K562 (cell line): ENCODE data around the gene FCSK. TPM values are rescaled to one million over a fixed set of nuclear protein-coding genes. Genes with fewer than 3 reads are reported as not detected.

ENCODE experiments used
- ARID4B ChIP-seq: sonication (generic); formaldehyde crosslinking; IDR thresholded peaks from 2 replicates; pipeline ENCODE4 v1.8.0; 2022; ENCODE audit warnings: mild to moderate bottlenecking, missing genetic modification reagents
- C11orf30 ChIP-seq: fragments of 450-650 bp; IDR thresholded peaks from 2 replicates; pipeline ENCODE4 v1.6.1; 2016; ENCODE audit warnings: low read depth, mild to moderate bottlenecking
- E4F1 ChIP-seq: fragments of 250-450 bp; sonication (Bioruptor Pico); IDR thresholded peaks from 2 replicates; pipeline ENCODE4 v1.5.0; 2021; ENCODE audit warnings: mild to moderate bottlenecking, borderline replicate concordance
- ILK ChIP-seq: fragments of 450-650 bp; IDR thresholded peaks from 2 replicates; pipeline ENCODE4 v1.6.1; 2016; ENCODE audit warnings: missing genetic modification characterization, low read depth, mild to moderate bottlenecking, missing compliant biosample characterization, moderate library complexity, borderline replicate concordance
- NCOA4 ChIP-seq: fragments of 450-650 bp; IDR thresholded peaks from 2 replicates; pipeline ENCODE4 v1.6.1; 2018; ENCODE audit warnings: mild to moderate bottlenecking; ENCODE audit not compliant: partially characterized antibody
- RBM39 ChIP-seq: fragments of 200-400 bp; formaldehyde crosslinking; optimal IDR thresholded peaks from 2 replicates; pipeline ENCODE3; 2018; ENCODE audit warnings: low read depth, low read length
- SIN3B ChIP-seq: fragments of 450-650 bp; IDR thresholded peaks from 2 replicates; pipeline ENCODE4 v1.6.1; 2017; ENCODE audit warnings: low read depth, mild to moderate bottlenecking, moderate library complexity
- TFAP4 ChIP-seq: sonication (generic); formaldehyde crosslinking; IDR thresholded peaks from 2 replicates; pipeline ENCODE4 v1.8.0; 2022; ENCODE audit warnings: missing genetic modification reagents, mild to moderate bottlenecking, moderate library complexity, borderline replicate concordance
- ZBTB1 ChIP-seq: sonication (generic); formaldehyde crosslinking; IDR thresholded peaks from 2 replicates; pipeline ENCODE4 v1.8.1; 2023; ENCODE audit warnings: missing genetic modification reagents, low read depth, mild to moderate bottlenecking, borderline replicate concordance
- ZKSCAN1 ChIP-seq: fragments of 150-350 bp; IDR thresholded peaks from 2 replicates; pipeline ENCODE4 v1.6.1; 2016; ENCODE audit warnings: low read depth, low read length
- ZNF407 ChIP-seq: fragments of 450-650 bp; IDR thresholded peaks from 2 replicates; pipeline ENCODE4 v1.6.1; 2016; ENCODE audit warnings: low read depth
- polyA plus RNA-seq, 8 experiments: library from polyadenylated mRNA; depleted of rRNA in 4 of 8; stranded (reverse) in 5 of 8; unstranded in 3 of 8; fragments of >200 nt; fragmentation: Nextera tagmentation in 2 of 8; fragmentation: Illumina TruSeq in 1 of 8; extraction: Ambion mirVana in 2 of 8; extraction: Trizol in 1 of 8; gene quantifications; 2 replicates each; pipeline versions ENCODE4 v1.2.1 to v1.2.3, GENCODE V29; 2011 to 2014; ENCODE audit warnings: inconsistent platforms in 1 of 8, missing spikeins in 1 of 8
- total RNA-seq, 7 experiments: library from RNA; depleted of rRNA in 6 of 7; stranded (reverse); fragments of >200 nt in 6 of 7; fragmentation: Illumina TruSeq in 2 of 7; extraction: Trizol in 2 of 7; gene quantifications; 2 replicates each; pipeline versions ENCODE4 v1.2.1 to v1.2.3, GENCODE V29; 2011 to 2021; ENCODE audit warnings: low replicate concordance in 1 of 7

The FCSK gene
- total and polyA plus RNA-seq, 9 of the 15 experiments (the other 6 are each of a cell fraction or from before 2014, with no cell fraction given) = 0.92 to 18.6 (median 8.3) TPM

- TF ChIP-seq ARID4B (CRISPR knock-in tag) = no peak
- TF ChIP-seq ZBTB1 (CRISPR knock-in tag) = no peak
- TF ChIP-seq NCOA4 = no peak
- no peak for TF ChIP-seq RBM39
- peak; percentile 57 for TF ChIP-seq TFAP4 (CRISPR knock-in tag)
- TF ChIP-seq SIN3B = no peak
- no peak for TF ChIP-seq ZNF407
- no peak for TF ChIP-seq C11orf30
- no peak for TF ChIP-seq E4F1 (CRISPR knock-in tag)
- peak; percentile 24; the same call in 1 of the 2 replicates for TF ChIP-seq ZKSCAN1
- TF ChIP-seq ILK (tag) = no peak
These were observed 17.3 kb upstream of the FCSK start (continued) for GRCh38 chr16:70437017-70437581.
